ENCODE results near the gene FER.
"Not testable (repeated sequence)": the region's sequence is repeated elsewhere in the genome, so short reads cannot be mapped to it uniquely, and the experiment has no call there.

The FER gene

DNA sequence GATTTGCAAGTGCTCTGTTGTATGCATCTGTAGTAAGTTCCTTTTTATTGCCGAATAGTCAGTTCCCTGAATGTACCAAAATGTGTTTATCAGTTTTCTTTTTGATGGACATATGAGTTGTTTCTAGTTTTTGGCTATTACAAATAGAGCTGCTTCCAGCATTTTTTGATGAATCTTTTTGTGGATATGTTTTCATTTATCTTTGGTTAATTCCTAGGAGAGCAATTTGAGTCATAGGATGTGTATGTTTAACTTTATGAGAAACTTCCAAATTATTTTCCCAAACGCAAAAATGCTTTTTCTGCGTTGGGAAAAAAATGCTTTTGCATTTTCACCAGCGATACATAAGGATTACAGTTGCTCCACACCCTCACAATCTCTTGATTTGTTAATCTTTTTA lies 287.7 kb downstream of the FER start:
- no peak for DNase-seq (ENCODE audit: low read depth)

- DNase-seq (ENCODE audit: low read depth) = no peak
Measured at GRCh38 chr5:109038209-109038840, 290.6 kb downstream of the FER start.

DNA sequence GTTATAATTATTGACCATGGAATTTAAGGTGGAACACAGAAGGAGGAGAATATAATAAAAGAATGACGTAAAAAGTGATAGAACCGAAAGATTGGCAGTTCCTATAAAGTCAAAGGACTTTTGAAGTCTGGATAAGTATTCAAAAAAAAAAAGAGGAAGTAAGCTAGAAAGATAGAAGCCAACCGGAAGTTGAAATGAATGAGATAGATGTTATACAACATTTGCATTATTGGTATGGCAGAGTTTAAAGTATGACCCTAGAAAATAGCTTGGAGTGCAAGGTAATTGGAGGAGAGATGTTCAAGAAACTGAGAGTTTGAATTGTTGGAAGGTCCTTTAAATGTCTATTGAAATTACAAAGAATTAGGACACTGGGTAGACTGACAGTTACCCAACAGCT lies 293.6 kb downstream of the FER start:
- no peak for DNase-seq (ENCODE audit: low read depth)

GRCh38 chr5:109045710-109046109 lies 298.0 kb downstream of the FER start:
- DNase-seq (ENCODE audit: low read depth) = no peak

GRCh38 chr5:109049565-109049964 lies 301.9 kb downstream of the FER start:
- no peak for DNase-seq (ENCODE audit: low read depth)

GRCh38 chr5:109050321-109050720 lies 302.6 kb downstream of the FER start:
- not testable (repeated sequence) for DNase-seq (ENCODE audit: low read depth)

DNA sequence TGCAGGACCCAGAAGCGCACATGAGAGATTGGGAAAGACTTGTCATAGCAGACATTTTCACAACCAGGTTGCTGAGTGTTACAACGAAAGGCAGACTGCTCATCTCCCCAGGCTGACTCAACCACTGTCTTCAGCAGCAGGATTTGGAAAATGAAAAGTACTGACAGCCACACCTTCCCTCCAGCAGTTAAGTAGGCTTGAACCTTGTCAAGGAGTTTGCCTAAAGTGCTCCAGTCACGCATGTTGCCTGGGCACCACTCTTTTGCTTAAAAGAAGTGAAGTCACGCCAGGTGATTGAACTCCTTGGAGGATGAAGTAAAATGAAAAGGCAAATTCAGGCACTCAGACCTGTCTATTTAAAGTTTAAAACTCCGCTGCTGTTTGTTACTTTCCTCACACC lies 304.5 kb downstream of the FER start:
- DNase-seq (ENCODE audit: low read depth) = not testable (repeated sequence)

DNA sequence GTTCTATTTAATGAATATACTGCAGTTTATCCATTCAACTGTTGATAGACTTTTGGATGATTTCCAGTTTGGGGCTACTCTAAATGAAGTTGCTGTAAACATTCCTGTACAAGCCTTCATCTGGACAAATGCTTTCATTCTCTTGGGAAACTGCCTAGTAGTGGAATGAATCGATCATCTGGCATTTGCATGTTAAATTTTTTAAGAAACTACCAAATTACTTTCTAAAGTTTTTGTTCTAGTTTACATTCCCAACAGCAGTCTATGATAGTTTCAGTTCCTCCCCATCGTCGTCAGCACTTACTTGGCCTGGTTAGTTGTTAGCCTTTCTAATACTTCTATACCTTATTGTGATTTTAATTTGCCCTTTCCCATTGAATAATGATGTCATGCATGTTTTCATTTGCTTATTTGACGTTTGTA lies 306.3 kb downstream of the FER start:
- no peak for DNase-seq (ENCODE audit: low read depth)

GRCh38 chr5:109060378-109061025 lies 312.8 kb downstream of the FER start:
- DNase-seq (ENCODE audit: low read depth) = no peak

DNA sequence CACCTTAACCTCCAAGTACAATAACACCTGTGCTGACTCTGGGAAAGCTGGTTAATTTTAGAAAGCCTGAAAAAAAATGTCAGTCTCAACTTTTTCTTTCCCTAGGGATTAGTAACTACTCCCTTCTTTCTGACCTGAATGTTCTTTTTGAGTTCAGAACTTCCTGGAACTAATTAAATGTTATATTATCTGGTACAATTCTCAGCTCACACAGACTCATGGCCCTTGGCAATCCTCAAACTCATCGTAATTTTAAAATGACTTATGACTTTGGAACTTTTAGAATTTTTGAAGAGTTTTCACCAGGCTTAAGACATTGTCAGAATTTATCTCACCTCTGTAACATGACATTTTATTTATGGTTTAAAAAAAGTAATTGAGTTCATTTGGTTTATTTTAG lies 315.0 kb downstream of the FER start:
- no peak for DNase-seq (ENCODE audit: low read depth)

DNA sequence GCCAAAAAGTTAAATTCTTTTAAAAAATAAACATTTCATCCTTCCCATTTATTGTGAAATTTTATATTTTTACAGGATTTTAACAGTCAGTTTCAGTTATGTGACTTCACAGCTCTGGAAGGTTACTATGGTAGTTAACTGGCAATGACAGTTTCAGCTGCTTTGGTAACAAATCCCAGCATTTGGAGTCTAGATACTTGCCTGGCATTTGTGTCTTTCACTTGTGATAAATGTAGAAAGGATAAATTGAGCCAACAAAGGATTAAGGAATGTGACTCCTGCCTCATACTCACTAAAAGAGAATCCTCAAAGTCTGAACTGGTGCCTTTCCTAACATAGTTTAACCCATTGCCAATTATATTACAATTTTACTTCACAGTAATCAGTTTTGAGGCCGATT lies 315.5 kb downstream of the FER start:
- DNase-seq (ENCODE audit: low read depth) = no peak

DNA sequence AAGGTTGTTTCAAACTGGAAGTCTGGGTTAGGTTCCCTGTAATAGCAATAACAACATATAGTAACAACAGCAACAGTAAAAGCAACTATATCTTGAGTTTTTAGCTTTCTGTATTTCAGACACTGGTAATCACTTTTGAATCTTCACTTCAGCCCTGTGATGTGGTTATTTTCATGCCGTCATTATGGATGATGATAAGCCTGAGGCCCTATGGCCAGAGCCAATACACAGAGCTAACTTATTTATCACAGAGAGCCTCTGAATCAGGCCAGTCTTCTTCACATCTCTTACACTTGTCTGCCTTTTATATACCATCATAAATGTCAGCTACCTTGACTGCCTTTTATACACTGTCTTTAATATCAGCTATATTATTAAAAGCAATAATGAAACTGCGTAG lies 329.0 kb downstream of the FER start:
- DNase-seq (ENCODE audit: low read depth) = no peak

DNA sequence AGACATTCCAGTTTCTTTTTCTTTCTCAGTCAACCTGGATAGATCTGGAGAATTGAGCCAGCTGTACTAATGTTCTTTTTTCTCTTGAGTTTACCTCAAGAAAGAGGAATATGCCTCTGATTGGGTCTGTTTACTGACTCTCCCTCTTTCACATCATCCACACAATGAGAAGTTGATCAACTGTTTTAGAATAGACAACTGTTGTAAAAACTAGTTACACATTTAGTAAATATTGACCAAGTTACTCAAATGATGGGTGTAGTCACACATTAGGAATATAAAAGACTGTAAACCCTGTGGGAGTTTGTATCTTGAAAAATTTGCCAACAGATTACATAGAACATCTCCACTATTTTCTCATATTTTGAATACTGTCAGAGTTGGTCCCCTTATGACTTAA lies 330.8 kb downstream of the FER start:
- DNase-seq (ENCODE audit: low read depth) = no peak

- DNase-seq (ENCODE audit: low read depth) = no peak
Measured at GRCh38 chr5:109080481-109080880, 332.8 kb downstream of the FER start.

DNA sequence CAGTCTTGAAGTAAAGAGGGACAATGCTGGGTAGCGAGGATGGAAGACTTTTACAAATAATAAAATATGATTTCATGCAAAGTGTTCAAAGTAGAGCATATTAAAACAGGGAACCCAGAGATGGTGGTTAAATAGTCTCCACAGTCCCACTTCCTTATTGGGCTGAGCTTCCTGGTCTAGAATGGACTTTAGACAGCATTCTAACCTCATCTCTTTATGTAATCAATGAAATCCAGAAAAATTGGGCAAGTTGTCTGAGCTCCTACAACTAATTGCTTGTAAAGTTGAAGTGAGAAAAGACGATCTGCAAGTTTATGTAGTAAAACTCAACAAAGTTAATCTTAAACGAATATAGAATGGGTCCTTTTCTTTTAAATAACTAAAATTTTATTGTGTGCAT lies 333.2 kb downstream of the FER start:
- DNase-seq (ENCODE audit: low read depth) = no peak

- DNase-seq (ENCODE audit: low read depth) = no peak
Measured at GRCh38 chr5:109083937-109084336, 336.2 kb downstream of the FER start.

- no peak for DNase-seq (ENCODE audit: low read depth)
Measured at GRCh38 chr5:109089191-109089590, 341.5 kb downstream of the FER start.

GRCh38 chr5:109099081-109099480 lies 351.4 kb downstream of the FER start:
- no peak for DNase-seq (ENCODE audit: low read depth)

DNA sequence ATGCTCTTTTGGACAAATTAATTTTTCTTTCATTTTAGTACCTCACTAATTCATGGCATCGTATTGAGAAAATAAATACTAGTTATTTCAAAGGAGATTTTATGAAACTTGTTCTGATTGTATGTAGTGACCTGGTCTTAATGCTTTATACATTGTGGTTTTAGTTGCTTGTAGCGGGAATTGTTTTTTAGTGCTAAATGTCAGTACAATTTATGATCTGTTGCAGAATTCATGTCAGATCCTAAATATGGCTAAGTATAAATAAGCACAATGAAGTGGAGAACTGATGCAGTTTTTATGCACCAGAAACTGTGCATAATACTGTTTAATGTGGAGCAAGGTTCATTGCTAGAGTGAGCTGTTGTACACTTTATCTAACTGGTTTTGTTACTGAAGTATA lies 353.3 kb downstream of the FER start:
- no peak for DNase-seq (ENCODE audit: low read depth)

DNA sequence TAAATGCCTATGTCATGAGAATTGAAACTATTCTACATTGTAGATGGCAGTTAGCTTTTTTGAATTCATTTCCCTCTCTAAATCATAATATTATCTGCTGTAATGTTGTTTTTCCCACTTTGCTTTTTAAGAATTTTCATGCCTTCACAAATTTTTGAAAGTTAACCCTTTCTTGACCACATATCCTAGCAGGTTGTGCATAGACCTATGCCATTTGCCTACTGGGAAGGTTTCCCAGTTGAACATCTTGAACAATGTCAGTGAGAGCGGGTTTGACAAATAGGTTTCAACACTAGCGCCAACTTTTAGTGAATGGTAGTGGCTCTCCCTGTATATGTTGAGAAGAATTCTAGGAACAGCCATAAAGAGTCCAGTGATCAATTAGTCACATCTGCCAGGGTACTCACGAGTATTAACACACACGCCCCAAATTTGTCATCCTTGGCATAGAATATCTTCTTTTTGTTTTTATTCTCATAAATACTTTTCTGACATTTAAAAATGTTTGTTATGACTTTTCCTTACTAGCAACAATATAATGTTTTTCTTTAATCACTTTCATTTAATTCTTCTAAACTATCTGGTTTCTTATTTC lies 354.5 kb downstream of the FER start:
- DNase-seq (ENCODE audit: low read depth) = no peak

DNA sequence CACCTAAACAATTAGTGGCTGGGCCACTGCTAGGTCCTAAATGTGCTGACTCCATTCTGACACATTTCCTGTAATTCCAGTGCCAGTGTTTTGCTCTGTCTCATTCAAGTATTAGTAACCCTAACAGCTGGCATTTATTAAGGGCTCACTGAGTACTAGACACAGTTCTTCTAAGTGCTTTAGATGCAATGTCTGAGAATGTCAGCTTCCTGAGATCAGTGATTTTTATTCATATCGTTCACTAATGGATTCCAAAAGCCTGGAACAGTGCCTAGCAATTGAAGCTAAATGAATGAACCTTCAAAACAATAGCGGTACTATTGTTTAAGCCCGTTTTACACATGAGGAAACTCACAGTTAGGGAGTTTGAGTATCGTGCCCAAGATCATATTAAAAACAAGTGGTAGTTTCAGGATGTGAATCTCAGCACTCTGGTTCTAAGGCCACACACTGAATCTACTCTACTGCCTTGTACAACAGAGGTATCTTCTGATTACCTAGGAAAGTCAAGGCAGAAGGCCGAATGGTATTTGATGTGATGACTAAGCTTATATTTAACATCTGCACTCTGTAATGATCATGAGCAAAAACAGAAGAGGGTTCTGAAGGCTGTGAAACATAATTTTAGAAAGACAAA lies 358.1 kb downstream of the FER start:
- no peak for DNase-seq (ENCODE audit: low read depth)

DNA sequence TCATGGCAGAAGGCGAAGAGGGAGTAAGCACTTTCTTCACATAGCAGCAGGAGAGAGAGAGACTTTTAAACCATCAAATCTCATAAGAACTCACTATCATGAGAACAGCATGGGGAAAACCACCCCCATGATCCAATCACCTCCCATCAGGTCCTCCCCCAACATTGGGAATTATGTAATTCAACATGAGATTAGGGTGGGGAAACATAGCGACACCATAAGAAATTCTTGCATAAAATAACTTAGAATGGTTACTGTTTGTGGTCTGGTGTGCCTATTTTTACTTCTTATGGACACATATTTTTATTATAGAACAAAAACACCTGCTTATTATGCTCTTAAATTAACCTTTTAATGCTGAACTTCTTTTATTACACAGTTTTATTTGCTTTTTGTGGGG lies 364.0 kb downstream of the FER start:
- no peak for DNase-seq (ENCODE audit: low read depth)

- DNase-seq (ENCODE audit: low read depth) = no peak
Measured at GRCh38 chr5:109113608-109114007, 365.9 kb downstream of the FER start.
